GM04503 (cell line): ENCODE results near the gene AMTN.
"Not testable (repeated sequence)": the region's sequence is repeated elsewhere in the genome, so short reads cannot be mapped to it uniquely, and the experiment has no call there.

Experiments
- DNase-seq: peaks from one replicate; pipeline ENCODE4 v3.0.0-alpha.2; 2012; ENCODE audit warnings: low read depth

Gene AMTN, protein sequence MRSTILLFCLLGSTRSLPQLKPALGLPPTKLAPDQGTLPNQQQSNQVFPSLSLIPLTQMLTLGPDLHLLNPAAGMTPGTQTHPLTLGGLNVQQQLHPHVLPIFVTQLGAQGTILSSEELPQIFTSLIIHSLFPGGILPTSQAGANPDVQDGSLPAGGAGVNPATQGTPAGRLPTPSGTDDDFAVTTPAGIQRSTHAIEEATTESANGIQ

DNA sequence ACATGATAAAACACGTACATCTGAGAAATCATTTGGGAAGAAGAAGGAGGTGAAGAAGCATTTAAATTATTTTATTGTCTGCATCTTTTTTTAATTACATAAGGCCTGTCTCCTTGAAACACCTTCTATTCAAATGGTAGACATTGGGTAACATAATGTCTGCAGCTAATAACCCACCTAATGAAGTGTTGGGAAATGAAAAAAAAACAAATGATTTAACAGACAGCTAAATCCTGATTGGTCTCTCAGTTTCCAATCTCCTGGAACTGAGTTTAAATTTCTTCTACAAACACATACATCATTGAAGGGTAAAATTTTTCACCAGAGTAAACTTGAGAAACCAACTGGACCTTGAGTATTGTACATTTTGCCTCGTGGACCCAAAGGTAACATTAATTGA, at the start of gene AMTN:
TSS of gene AMTN (plus strand) at position 301 of the 400 bp plus-strand sequence. CDS start 209 bp downstream, outside the sequence.
- no peak for DNase-seq

DNA sequence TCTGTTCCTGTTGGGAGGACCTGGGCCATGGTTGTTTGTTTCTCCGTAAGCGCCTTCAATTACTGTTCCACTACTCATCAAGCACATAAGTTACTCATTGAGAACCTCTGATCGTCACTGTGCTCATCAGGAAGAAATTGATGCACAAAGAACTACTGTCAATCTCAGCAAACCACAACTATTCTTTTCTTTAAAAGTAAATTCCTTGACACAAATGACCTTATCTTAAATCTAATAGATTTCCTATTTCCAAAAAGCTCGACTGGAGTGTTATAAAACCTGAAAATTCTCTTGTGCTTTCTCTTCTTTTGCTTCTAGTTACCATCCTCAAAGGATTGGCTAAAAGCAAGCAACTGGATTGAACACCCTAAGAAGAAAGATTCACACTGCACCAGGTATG, 46.5 kb upstream of the AMTN start, which contains the start of gene MUC7:
TSS of gene MUC7 (plus strand) at position 301 of the 400 bp plus-strand sequence. CDS start 1,825 bp downstream, outside the sequence.
- DNase-seq: no peak

DNA sequence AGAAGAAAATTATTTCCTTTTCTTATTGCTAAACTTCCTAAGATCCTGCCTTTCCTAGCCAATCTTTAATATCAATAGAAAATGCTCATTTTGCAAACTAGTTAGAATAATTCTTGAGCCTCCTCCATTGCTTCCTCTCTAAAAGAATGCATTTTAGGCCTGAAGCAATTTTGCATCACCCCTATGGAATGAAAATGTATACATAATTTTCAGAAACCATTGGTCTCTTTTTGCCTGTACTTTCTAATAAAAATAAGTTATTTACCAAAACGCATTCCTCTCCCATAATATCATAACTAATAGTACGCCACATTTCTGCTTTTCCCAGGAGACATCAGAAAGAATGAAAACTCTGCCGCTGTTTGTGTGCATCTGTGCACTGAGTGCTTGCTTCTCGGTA, 44.7 kb upstream of the AMTN start:
- no peak for DNase-seq

DNA sequence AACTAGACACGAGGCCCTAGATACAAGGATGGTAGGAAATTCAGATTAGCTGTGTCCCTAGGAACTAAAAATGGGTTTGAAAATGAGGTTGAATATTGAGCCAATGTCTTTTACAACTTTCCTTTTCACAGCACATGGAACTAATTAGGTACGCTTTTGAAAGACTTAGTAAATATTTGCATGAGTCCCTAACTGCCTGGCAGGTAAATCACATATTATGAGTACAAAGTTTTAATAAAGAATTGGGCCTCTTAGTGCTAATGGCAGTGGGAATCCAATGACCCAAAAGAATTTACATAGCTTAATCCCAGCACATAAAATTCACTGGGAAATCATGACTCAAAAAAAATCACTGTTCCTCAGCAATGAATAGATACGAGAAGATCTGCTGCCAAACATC, 29.6 kb upstream of the AMTN start:
- no peak for DNase-seq

DNA sequence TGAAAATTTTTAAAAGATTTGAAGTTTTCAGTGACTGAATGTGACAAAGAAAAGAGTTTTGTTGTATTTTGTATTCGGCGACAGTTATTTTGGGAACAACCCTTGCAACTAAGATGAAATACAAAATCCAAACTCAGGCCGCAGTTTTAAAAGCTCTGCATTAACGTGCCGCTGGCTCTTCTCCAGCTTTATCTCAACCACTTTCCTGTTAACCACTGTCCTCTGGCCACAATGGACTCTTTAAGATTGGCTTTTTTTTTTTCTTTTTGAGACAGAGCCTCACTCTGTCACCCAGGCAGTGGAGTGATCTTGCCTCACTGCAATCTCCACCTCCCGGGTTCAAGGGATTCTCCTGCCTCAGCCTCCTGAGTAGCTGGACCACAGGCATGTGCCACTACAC, 22.1 kb upstream of the AMTN start:
- DNase-seq: no peak

DNA sequence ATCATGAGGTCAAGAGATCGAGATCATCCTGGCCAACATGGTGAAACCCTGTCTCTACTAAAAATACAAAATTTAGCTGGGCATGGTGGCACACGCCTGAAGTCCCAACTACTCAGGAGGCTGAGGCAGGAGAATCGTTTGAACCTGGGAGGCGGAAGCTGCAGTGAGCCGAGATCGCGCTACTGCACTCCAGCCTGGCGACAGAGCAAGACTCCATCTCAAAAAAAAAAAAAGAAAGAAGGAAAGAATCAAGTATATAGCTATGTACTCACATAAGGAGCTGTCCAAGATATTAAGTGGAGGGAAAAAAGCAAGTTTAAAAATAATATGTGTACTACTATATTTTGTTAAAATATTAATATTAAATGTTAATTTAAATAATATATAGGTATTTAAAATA, 16.5 kb upstream of the AMTN start:
- DNase-seq: not testable (repeated sequence)

DNA sequence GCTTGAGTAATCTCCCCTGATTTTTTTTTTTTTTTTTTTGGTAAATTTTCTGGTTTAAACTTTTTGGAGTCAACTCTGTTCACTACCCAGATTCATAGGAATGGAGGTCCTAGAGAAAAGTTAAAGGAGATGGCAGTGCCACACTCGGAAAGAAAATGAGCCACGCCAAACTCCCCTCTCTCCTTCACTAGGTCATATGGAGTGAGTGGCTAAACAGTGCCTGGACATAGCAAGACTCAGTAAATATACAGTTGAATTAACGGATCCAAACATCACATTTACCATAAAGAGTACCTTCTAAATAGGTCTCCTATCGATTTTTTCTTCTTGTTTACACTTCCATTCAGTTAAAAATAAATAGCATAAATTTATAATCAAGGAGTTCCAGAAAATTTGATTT, 13.6 kb upstream of the AMTN start:
- DNase-seq: no peak

DNA sequence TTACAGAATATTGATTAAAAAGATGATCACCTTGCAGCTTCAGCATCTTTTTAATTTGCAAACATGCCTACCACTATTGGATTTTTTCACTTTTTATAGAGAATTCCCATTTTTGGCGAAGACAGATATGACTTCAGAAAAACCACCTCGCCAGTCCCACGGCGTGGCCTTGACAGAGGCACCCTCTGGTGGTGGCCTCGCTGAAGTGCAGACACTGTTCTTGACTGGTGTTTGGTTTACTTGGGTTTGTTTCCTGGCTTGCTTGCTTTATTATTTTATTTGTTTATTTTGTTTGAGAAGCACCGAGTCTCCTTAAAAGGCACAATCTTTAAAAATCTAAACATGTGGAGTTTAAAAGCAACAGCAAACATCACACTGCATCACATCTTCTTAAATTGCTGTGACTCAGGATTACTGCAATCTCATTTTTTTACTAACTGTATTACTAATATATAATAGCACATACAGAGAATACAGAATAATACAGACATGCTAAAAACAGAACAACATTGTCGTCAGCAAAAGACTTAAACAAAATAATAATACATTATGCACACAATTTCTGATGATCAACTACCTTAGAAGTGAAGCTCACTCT, 13.1 kb upstream of the AMTN start:
- DNase-seq: no peak

DNA sequence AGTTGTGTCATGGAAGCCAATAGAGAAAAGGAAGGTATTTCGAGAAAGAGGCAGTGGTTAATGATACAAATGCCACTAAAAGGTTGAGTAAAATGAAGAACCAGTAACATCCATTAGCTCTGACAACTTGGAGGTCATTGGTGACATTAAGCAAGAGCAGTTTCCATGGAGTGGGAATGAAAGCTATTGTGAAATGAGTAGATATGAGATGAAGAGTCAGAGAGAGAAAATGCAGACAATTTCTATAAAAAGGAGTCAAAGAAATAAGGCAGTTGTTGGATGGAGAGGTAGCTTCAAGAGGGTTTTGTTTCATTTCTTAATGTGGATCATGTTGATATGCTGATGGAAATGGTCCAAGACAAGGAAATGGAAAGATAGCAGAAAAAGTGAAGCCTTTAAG, 9.6 kb upstream of the AMTN start:
- no peak for DNase-seq

DNA sequence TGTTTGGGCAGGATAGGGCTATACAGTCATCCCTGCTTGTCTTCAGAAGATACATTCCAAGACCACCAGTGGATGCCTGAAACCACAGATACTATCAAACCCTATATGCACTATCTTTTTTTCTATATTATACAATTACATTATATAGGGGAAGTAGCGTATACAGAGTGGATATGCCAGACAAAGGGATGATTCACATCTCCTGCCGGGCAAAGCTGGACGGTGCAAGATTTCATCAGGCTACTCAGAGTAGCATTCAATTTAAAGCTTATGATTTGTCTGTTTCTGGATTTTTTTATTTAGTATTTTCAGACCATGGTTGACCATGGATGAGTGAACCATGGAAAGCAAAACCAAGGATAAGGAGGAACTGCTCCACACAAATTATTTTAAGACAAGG, 7.0 kb upstream of the AMTN start:
- DNase-seq: no peak

DNA sequence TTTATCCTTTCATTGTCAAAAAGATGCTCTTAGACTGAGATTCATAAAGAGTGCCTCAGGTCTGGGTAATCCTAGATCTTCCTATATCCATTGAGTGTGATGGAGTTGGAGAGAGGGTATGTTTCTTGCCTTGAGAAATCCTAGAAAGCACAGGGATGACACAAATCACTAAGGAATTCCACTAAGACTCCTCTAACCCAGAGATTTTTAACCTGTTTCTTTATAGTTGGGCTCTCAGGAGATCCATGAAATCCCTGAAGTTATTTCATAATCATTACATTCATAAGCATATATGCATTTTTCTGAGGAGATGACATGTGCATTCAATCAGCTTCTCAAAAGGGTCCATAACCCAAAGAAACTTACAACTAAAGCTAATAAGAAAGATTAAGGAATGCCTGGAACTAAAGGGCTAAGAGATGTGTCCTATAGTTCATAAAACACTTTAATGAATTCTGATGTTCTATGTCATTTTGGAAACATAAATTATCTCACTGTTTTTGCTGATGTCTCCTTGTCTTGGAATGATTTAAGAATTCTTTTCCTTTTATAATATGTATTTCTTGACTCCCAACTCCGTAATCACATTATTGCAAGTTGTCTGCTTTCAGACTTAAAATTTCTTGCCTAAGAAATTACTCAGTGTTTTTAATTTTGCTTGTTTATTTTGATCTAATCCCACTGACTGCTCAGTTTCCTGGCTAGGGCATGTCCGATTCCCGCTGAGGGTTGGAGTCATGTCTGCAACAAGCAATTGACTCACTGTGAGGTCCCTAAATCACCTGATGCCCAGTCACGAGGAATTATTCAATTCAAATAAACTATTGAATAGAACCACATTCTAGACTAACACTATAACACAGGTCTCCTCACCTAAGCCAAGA, 2.8 kb upstream of the AMTN start:
- no peak for DNase-seq

DNA sequence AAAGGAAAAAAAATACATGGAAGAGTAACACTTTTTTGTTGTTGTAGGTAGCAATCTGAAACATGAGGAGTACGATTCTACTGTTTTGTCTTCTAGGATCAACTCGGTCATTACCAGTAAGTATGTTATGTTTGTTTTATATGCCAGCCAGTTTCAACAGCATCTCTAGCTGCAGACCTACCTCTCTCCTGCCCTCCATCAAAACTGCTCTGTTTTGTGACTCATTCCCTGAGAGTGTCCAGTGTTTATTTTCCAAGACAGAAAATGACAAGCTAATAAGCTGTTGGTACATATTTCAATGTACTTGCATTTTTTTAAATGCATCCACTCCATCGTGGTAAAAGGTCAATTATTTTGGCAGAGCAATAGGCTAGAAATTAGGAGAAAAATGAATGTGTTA, 347 bp downstream of the AMTN start:
- no peak for DNase-seq

DNA sequence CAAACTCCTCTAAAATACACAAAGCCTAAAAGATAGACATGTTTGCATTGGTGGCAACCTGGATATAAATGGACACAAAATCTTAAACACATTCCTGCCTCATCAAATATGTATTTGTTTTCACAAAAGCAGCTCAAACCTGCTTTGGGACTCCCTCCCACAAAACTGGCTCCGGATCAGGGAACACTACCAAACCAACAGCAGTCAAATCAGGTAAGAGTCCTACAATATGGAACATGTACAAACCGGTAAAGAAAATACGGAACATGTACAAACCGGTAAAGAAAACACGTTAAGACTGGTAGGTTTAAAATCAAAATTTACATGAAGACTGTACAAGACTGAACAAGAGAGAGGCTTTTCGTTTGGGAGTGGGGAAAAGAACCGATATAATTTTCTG, 4.3 kb downstream of the AMTN start:
- DNase-seq: no peak

DNA sequence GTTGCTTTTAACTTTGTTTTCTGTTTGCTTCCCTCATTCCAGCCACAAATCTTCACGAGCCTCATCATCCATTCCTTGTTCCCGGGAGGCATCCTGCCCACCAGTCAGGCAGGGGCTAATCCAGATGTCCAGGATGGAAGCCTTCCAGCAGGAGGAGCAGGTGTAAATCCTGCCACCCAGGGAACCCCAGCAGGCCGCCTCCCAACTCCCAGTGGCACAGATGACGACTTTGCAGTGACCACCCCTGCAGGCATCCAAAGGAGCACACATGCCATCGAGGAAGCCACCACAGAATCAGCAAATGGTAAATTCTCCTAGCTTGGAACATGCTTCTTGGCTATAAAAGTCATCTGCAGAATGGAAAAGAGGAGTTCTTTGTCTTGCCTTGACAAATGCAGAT, 12.6 kb downstream of the AMTN start:
- DNase-seq: no peak

DNA sequence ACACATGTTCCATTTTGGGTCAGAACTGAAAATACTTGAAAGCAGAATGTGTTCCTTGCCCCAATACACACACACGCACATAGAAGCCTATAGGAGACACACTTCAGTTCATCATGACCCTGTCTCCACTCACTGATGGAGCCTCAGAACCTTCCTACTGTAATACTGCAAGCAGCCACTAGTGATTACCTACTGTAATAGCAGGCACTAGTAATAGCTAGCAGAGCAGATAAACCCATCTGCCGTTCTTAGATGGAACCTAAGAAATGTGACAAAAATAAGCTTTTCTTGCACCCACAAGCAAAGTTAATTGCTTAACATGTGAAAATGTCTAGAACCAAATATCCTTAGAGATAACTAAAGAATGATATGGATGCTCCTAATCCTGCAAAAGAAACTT, 13.6 kb downstream of the AMTN start:
- no peak for DNase-seq

DNA sequence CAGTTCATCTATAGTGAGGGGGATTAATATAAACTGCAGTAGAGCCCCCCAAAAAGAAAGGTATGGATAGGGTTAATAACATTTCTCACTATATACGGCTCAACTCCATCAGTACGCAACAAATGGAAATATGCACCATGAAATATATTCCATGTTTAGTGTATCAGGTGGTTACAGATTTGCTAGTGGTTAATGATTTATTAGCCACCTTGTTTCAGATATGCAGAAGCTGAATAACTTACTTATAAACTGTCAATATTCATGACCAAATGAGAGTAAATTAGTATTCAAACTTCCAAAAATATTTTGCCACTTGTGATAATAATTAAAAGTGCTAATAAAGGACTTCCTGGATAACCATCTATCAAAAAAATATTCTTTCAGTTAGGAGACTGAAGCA, 14.8 kb downstream of the AMTN start:
- no peak for DNase-seq

DNA sequence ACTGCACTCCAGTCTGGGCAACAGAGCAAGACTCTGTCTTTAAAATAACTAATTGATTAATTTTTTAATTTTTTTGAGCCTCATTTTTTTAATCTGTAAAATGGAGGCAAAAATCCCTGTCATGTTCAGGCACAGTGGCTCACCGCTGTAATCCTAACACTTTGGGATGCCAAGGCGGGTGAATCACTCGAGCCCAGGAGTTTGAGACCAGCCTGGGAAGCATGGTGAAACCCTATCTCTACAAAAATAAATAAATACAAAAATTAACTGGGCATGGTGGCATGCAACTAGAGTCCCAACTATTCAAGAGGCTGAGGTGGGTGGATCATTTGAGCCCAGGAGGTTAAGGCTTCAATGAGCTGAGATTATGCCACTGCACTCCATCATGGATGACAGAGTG, 15.4 kb downstream of the AMTN start:
- no peak for DNase-seq

DNA sequence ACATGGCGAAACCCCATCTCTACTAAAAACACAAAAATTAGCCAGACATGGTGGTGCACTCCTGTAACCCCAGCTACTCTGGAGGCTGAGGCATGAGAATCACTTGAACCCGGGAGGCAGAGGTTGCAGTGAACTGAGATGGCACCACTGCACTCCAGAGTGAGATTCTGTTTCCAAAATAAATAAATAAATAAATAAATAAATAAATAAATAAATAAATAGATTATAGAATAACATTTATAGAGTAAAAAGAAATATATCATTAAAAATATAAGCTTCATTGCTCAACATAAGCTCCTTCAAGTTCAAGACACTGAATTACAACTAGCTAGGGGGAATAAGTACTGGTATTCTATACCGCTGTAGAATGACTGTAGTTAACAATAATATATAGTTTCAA, 16.5 kb downstream of the AMTN start:
- DNase-seq: not testable (repeated sequence)

DNA sequence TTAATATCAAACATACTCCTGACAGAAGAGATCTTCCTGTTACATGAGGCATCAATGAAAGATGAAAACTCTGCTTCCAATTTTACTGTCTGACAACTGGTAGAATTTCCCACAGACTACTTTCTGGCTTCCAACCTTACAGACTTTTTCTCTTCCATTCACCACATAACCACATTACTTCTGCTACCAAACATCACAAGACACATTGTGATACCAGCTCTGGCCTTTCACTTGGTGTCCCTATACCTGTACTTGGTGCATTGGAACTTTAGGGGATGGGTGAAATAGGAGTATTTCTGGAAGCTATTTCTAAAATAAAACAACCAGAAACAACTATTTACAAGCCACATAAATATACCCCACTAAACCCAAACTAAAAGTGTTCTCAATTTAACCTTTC, 20.5 kb downstream of the AMTN start:
- no peak for DNase-seq

DNA sequence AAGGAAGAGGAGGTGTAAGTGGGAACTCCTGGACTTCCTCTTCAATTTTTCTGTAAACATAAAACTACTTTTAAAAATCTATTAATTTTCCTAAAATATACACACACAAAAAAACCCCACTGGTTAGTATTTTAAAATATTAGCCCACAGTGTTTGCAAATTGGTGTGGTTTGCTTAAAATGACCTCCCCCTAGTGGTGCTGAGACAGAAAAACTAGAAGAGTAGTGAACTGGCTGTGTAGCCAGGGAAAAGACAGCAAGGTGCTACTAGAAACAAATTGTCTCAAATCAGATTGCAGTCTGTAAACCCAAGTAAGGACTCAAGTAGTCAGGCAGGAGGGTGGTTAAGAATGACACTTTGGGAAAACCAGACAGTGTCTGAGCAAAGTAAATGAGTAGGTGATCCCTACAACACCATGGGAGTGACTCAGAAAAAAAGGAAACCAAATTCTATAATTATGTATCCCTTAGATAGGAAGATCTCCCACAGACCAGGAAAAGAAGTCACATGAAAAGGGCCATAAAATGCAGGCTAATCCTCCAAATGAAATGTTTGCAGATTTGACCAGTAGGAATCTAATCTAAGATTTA, 26.0 kb downstream of the AMTN start:
- no peak for DNase-seq

DNA sequence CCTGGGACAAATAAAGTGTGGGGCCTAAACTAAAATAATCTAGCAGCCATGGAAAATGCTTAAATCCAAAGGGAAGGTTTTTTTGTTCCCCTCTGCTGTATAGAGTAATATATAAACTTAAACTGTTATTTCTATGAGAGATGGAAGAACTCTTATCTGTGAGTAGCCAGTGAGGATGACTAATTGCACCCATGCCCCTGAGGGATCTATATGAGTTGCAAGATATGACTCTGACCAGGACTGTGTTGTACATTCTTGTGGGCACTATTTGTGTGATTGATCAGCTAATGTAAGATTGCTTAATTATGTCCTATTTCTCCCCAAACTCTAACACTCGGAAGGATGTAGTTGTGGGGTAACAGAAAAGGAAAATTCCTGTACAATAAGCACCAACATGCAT, 38.5 kb downstream of the AMTN start:
- no peak for DNase-seq

DNA sequence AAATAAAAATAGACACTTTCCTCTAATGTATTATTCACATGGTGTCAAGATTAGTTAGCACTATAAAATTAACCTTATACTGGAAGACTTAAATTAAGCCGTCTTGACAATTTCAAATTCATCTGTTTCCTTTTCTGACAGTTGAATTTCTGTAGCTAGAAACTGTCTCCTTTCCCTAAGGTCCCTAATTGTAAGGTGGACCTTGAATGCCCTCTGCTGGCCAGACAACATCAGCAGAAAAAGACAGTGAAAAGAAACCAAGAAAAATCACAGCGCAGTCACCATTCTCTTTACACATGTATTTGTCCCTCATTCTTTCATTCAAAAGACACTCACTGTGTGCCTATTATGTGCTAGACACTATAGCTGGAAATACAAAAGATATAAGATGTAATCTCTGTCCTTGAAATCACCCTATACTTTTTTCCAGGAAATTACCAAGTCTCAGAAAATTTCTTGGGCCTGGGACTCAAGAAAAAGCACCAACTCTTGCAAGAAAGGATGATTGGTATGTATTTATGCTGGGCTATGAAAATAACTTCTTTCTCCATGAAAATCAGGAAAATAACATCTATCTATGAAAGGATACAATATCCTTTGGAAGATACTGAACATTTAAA, 41.0 kb downstream of the AMTN start:
- DNase-seq: peak; percentile 3
